ENCODE results near the gene HCN2.

The HCN2 gene

DNA sequence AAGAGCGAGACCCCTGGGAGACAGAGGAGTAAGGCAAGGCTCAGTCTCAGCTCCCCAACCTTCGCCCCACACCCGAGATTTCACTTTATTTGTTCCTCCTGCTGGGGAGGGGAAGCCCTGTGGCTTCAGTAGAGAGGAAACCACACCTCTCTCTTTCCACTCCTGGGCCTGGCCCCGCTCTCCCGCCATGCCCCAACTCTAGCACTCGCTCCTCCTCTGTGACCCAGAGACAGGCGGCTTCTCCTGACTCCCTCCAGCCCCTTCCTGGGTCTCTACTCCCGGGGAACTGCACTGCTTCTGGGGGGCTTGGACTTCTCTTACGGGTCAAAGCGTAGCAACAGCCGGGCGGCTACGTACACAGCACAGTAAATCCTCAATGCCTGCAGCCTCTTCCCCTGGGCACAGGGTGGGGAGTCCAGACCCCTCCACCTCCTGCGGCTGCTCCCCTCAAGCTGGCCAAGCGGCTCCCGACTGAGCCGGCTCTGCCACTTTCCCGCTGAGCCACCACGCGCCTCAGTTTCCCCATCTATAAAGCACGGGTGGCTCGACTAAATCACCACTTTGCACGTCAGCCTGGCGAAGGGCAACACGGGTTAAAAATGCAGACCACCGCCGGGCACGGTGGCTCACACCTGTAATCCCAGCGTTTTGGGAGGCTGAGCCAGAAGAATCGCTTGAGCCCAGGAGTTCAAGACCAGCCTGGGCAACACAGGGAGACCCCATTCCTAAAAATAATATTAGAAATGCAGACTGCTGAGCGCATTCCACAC, 71.9 kb downstream of the HCN2 start:
- peak; percentile 91 for DNase-seq (ENCODE audit: low spot score)
- TF ChIP-seq, protein P1, sequence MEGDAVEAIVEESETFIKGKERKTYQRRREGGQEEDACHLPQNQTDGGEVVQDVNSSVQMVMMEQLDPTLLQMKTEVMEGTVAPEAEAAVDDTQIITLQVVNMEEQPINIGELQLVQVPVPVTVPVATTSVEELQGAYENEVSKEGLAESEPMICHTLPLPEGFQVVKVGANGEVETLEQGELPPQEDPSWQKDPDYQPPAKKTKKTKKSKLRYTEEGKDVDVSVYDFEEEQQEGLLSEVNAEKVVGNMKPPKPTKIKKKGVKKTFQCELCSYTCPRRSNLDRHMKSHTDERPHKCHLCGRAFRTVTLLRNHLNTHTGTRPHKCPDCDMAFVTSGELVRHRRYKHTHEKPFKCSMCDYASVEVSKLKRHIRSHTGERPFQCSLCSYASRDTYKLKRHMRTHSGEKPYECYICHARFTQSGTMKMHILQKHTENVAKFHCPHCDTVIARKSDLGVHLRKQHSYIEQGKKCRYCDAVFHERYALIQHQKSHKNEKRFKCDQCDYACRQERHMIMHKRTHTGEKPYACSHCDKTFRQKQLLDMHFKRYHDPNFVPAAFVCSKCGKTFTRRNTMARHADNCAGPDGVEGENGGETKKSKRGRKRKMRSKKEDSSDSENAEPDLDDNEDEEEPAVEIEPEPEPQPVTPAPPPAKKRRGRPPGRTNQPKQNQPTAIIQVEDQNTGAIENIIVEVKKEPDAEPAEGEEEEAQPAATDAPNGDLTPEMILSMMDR (IDR thresholded peaks at IDR 0.05; ENCODE audit: extremely low read depth, missing control alignments) = no peak

DNA sequence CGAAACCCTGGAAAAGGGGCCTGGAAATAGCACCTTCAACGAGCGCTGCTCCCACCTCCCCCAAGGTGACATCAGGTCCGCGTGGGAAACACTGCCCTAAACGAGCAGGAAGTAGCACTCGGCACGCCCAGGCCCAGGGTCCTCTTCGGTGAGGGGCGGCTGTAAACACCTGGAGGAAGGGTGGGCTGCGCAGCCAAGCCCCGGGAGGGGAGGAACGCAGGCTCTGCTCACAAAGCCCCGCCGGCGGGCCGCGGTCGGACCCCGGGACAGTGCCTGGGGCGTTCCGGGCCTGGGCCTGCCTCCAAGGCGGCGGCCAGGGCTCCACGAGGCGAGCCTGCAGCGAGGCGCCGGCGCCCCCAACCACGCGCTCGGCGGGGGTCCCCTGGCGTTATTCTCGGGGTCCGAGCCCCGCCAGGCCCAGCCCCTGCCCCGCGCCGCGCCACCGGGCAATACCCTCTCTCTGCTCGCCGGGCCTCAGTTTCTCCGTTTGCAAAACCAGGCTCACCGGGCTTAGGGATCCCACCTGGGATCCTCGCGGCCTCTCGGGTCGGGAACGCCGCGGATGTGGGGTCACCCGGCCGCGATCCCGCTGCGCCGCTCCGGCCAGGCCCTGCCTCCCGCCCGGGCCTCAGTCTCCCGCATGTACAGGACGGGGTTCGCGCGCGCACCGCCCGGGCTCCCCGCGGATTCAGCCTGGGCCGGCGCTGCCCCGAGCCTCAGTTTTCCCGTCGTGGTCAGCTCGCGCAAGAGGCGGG, 72.7 kb downstream of the HCN2 start:
- TF ChIP-seq, protein P1 (IDR thresholded peaks at IDR 0.05; ENCODE audit: extremely low read depth, missing control alignments) = no peak
- DNase-seq (ENCODE audit: low spot score) = peak; percentile 87

DNA sequence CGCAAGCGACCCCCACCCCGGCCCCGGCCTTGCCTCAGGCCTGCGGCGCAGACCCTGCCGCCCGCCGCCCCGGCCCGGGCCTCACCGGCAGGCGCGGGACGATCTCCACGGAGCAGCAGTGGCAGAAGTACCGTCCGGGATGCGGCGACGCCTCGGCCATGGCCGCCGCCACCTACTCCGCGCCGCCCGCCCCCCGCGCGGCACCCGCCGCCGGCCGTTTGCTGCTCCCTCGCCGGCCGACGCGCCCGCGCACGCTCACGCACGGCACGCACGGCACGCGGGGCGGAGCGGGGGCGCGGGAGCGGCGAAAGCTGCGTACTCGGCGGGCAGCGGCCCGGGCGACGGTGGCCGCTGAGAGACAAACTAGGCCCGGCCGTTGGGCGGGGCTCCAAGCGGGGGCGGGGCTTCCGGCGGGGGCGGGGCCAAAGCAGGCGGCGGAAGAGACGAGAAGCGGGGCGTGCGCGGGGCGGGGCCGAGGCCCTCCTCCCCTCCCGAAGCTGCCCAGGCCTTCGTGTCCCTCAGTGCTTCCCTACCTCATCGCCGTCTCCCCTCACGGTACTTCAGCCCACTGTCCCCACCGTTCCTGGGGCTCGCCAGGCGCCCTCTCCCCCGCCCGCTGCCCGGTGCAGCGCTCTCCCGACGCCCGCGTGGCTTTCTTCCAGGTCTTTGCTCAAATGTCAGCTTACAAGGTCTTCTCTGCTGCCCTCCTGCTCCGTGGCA, 73.4 kb downstream of the HCN2 start, which contains the start of gene RNF126:
Gene RNF126 (minus strand): TSS at position 253 of the 720 bp plus-strand sequence. CDS start 93 bp downstream, at position 160.
- DNase-seq (ENCODE audit: low spot score) = peak; percentile 99
- TF ChIP-seq, protein P1 (IDR thresholded peaks at IDR 0.05; ENCODE audit: extremely low read depth, missing control alignments) = no peak

DNA sequence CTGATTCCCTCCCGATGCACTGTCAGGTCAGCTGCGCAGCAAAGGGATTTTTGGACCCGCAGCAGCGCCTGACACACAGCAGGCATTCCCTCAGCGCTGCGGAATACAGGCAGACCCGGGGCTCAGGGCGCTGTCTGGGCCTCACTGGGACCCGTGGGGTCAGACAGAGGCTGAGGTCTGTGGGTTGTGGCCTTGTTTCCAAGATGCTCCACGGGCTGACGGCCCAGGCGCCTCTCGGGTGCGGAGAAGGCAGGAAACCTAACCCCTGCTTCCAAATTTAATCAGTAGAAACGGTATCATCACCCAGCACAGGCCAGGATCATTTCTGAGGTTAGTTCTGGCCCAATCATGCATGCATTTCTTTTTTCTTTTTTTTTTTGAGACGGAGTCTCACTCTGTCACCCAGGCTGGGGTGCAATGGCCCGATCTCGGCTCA, 74.0 kb downstream of the HCN2 start:
- no peak for DNase-seq (ENCODE audit: low spot score)
- TF ChIP-seq, protein P1 (IDR thresholded peaks at IDR 0.05; ENCODE audit: extremely low read depth, missing control alignments) = no peak

DNA sequence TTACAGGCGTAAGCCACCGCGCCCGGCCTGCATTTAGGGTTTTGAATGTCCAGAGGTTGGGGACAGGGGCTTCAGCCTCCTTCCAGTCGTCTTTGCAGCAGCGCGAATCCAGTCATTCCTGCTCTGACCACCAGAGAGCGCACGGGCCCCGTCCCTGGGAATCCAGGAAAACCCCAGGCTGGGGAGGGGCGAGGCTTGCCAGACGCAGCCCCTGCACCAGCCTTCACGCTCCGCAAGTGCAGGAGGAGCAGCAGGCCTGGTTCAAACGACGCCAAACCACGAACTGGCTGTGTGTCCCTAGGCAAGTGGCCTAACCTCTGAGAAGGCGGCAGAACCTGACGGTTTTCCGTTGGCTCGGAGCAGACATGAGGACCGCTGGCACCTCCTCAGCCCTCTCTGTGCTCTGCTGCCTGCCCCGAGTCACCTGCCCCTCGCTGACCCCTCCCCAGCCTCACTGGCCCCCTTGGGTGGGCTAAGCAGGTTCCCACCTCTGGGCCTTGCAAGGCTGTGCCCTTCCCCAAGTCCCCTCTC, 75.3 kb downstream of the HCN2 start:
- TF ChIP-seq, protein P1 (IDR thresholded peaks at IDR 0.05; ENCODE audit: extremely low read depth, missing control alignments) = peak; percentile 95
- peak; percentile 91 for DNase-seq (ENCODE audit: low spot score)

All from GM20000 (cell line).